Suppressor macrophage (primary cell): ENCODE data around the gene FANCD2.
A peak's percentile ranks its signal among the peaks of the same experiment; 100 is the strongest.
"Not testable (repeated sequence)": the region's sequence is repeated elsewhere in the genome, so short reads cannot be mapped to it uniquely, and the experiment has no call there.

Experiments
- DNase-seq, 4 experiments: peaks; one replicate each; pipeline ENCODE4 v3.0.0-alpha.2; 2020 to 2022

The FANCD2 gene

DNA sequence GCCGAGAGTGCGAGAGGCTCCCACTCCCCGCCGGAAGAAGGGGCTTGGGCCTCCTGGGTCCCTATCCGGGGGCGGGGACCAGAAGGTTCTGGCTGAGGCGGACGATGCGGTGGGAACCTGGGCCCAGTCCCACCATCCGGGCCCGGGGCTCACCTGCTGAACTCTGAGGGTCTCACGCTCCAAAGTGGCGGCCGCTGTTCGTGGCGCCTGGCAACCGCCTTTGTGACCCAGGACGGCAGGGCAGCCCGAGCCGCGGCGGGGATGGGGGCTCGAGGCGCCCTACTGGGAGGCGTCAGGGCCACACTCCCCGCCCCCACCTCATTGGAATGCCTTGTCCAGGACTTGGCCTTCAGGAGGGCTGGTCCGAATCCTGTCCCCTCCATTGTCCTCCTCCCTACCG lies 81.9 kb downstream of the FANCD2 start, which contains the start of gene FANCD2OS:
Gene FANCD2OS, minus strand, starts transcription at position 165 of the 400 bp plus-strand sequence. CDS start 3,481 bp downstream, outside the sequence.
- DNase-seq: no peak

DNA sequence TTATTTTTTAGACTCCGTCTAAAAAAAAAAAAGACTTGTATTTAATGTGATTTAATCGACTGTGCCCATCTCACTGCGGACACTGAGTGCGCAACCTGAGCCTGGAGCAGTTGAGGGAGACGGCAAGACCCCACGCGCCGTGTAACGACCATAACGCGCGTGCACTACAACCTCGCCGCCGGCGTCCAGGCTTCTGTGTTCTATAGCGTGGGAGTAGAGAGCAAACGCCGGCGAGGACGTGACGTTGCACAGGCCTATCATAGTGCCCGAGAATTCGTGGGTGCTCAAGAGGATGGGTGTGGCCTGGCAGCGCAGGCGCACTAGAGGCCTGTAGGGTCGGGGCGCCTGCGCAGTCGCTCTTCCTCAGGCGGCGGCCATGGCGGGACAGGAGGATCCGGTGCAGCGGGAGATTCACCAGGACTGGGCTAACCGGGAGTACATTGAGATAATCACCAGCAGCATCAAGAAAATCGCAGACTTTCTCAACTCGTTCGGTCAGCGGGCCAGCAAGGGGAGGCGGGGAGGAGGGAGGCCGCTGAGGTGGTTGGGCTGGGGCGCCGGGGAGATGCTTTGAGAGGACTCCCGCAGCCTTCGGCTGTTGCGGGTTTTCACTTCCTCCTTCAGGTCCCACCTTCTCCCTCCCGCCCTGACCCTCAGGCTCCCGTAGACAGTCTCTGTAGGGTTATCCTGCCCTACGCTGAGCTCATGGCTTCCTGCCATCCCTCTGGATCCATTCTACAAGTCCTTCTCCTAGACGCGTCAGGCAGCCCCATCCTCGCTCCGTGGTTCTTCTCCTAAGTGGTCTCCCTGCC lies 89.3 kb downstream of the FANCD2 start, which contains the start of gene BRK1:
Gene BRK1, plus strand, starts transcription at position 350 of the 812 bp plus-strand sequence. Its CDS starts 27 bp downstream, at position 377.
- peak; percentile 98 to 99 (median 99) for DNase-seq

DNA sequence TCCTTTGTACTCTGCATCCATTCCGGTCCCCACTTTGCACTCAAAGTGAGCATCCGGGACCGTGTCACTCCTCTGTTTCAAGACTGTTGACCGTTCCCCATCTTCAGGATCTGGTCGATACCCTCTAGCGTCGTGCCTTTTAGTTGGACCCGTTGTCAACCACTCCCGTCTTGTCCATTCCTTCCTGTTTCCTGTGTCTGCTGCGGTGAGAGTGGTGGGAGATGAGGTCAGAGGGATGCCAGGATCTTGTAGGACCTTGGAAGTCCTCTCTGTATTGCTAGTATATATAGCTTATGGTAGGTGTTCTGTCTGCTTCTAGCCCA lies 89.9 kb downstream of the FANCD2 start:
- DNase-seq: peak; percentile 42 to 59 (median 48)

DNA sequence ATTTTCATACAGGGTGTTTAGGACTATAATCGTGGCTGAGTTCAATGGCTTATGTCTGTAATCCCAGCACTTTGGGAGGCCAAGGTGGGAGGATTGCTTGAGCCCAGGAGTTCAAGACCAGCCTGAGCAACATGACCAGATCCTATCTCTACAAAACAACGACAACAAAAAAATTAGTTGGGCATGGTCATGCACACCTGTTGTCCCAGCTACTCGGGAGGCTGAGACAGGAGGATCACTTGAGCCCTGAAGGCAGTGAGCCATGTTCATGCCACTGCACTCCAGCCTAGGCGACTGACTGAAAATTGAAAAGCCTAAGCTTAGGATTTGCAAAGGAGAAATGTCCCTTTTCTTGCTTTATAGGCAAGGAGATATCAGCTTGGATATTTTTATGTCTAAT lies 90.7 kb downstream of the FANCD2 start:
- no peak for DNase-seq

DNA sequence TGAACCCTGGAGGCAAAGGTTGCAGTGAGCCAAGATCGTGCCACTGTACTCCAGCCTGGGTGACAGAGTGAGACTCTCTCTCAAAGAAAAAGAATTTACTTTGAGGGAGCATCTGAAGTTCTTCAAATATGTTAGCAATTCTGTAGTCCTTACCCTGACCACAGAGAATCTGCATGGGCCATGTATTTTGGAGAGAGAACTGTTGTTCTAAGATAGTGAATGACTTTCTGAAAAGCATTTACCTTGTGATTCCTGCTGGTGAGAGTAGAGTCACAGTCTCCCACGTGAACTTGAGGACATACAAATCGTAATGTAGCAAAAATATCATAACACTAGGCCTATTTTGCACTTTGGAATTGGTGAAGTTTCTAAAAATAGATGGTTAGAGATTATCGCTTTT lies 93.1 kb downstream of the FANCD2 start:
- no peak for DNase-seq

DNA sequence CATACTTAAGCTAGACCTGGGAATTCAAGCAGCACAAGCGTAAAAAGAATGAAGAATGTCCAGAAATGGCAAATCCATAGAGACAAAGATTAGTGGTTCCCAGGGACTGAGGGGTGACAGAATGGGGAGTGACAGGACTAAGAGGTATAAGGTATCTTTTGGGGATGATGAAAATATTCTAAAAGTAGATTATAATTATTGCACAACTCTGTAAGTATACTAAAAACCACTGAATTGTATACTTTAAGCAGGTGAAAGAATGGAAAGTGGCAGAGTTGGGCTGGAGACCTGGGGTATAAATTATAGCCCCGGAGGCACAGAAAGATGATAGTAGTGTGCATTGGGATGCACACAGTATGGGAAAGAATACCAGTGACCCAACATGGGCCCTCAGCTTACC lies 94.8 kb downstream of the FANCD2 start:
- DNase-seq: no peak

DNA sequence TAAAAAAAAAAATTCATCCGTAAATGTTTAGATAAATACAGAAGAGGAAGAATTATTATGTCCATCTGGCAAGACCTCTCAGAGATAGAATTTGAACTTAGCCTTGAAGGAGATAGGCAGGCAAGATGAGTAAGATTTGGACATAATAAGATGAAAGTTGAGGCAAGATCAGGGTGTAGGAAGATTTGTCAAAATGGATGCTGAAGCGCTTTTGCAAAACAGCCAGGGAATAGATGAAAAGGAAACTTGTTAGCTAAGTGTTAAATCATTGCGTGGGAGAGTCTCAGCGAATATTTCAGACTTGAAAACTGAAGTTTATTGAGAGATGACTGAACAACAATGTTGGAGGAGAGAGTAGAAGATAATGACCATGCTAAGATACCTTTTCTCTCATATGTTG lies 96.5 kb downstream of the FANCD2 start:
- DNase-seq: no peak

DNA sequence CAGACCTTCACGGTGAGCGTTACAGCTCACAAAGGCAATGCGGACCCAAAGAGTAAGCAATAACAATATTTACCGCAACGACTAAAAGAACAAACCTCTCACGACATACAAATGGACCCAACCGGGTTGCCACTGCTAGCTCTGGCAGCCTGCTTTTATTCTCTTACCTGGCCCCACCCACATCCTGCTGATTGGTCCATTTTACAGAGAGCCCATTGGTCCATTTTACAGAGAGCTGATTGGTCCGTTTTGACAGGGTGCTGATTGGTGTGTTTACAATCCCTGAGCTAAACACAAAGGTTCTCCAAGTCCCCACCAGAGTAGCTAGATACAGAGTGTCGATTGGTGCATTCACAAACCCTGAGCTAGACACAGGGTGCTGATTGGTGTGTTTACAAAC lies 109.6 kb downstream of the FANCD2 start:
- not testable (repeated sequence) for DNase-seq

DNA sequence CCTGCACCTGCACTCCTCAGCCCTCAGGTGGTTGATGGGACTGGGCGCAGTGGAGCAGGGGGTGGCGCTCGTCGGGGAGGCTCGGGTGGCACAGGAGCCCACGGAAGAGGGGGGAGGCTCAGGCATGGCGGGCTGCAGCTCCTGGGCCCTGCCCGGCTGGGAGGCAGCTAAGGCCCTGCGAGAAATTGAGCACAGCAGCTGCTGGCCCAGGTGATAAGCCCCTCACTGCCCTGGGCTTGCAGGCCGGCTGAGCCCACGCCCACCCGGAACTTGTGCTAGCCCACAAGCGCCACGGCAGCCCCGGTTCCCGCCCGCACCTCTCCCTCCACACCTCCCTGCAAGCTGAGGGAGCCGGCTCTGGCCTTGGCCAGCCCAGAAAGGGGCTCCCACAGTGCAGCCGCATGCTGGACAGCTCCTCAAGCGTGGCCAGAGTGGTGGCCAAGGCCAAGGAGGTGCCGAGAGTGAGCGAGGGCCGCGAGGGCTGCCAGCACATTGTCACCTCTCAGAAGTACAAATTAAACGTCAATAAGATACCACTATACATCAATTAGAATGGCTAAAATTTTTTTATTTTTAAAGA lies 110.3 kb downstream of the FANCD2 start:
- no peak for DNase-seq

DNA sequence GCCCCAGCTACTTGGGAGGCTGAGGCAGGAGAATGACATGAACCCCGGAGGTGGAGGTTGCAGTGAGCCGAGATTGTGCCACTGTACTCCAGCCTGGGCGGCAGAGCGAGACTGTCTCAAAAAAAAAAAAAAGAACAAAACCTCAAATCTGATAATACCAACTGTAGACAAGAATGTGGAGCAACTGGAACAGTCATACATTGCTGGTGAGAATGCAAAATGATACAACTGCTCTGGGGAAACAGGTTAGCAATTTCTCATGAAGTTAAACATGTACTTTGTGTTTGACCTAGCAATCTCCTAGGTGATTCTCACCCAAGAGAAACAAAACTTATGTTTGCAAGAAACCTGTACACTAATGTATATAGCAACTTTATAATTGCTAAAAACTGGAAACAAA lies 110.9 kb downstream of the FANCD2 start:
- no peak for DNase-seq

DNA sequence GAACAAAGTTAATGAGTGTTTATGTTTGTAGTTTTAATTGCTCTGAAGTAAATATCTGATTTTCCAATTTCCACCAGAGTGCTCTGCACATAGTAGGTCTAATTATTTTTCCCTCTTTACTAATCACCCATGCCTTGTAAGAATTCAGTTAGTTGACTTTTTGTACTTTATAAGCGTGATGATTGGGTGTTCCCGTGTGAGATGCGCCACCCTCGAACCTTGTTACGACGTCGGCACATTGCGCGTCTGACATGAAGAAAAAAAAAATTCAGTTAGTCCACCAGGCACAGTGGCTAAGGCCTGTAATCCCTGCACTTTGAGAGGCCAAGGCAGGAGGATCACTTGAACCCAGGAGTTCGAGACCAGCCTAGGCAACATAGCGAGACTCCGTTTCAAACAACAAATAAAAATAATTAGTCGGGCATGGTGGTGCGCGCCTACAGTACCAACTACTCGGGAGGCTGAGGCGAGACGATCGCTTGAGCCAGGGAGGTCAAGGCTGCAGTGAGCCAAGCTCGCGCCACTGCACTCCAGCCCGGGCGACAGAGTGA lies 114.8 kb downstream of the FANCD2 start:
- no peak for DNase-seq

DNA sequence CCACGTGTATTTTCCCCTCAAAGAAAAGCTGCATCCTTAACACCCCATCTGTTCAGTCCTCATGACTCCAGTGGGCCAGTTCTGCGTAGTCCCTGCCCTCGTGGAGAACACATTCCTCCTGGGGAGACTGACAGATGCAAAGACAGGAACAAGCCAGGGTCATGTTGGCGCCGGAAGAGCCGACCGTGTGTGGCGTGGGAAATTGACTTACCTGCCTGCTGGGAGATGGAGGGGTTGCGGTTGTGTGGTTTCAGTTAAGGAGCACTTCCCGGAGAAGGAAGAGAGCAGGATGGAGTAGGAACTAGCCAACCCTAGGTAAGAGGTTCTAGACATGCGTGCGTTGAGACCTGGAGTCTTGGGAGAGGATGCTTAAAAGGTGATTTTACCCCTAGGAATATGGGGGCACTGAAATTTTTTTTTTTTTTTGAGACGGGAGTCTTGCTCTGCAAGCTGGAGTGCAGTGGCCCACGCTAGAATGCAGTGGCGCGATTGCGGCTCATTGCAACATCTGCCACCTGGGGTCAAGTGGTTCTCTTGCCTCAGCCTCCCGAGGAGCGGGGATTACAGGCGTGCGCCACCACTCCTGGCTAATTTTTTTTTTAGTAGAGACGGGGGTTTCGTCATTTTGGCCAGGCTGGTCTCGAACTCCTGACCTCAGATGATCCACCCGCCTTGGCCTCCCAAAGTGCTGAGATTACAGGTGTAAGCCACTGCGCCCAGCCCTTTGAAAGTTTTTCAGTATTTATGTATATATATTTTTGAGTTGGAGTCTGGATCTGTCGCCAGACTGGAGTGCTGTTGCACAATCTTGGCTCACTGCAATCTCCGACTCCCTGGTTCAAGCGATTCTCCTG lies 116.7 kb downstream of the FANCD2 start:
- peak in 3 of 4 experiments; percentile 24 to 55 (median 36) for DNase-seq

DNA sequence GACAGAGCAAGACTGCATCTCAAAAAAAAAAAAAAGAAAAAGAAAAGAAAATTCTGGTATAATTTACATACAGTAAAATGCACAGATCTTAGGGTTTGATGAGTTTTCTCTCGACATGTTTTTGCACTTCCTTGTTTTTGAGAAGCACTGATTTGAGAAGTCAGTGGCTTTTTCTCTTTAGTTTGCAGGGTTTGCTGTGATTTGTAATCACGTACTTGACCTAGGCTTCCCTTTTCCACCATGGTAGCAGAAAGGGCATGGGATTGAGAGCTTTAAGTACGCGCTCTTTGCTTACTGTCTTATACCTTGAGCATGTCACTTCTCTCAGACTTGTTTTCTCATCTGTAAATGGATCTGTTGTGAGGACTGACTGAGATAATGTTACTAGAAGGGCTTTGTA lies 119.4 kb downstream of the FANCD2 start:
- DNase-seq: peak; percentile 60 to 87 (median 77)

DNA sequence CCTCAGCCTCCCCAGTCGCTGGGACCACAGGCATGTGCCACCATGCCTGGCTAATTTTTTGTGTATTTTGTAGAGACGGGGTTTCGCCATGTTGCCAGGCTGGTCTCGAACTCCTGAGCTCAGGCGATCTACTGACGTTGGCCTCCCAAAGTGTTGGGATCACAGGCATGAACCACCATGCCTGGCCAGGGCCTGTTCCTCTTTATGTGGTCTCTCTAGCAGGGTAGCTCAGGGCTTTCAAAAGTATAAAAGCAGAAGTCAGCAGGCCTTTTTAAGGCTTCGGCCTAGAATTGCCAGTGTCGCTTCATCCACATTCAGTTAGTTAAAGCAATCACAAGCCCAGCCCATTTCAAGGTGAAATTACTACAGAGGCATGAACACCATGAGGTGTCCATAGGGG lies 123.0 kb downstream of the FANCD2 start:
- DNase-seq: peak; percentile 82 to 89 (median 85)

DNA sequence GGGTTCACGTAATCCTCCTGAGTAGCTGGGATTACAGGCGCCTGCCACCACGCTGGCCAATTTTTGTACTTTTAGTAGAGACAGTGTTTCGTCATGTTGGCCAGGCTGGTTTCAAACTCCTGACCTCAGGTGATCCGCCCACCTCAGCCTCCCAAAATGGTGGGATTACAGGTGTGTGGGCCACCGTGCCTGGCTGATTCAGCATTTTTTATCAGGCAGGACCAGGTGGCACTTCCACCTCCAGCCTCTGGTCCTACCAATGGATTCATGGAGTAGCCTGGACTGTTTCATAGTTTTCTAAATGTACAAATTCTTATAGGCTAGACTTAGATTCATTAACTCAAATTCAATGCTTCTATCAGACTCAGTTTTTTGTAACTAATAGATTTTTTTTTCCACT lies 124.8 kb downstream of the FANCD2 start:
- DNase-seq: no peak
